Trophoblast cell (in vitro differentiated cells and primary cell): Measurements from ENCODE around the gene SMCO2.

Experiments used
- DNase-seq, 2 donors: peaks; one replicate each; pipeline ENCODE4 v3.0.0-alpha.2; 2016
- H2AFZ ChIP-seq: 2 replicates; pipeline ENCODE4 v1.6.1; 2013; ENCODE audit warnings: low read length, moderate library complexity, mild to moderate bottlenecking; ENCODE audit not compliant: insufficient read depth, poor library complexity
- H2AK5ac ChIP-seq: 2 replicates; pipeline ENCODE4 v1.6.1; 2013; ENCODE audit warnings: mild to moderate bottlenecking, low read length
- H2BK120ac ChIP-seq: 2 replicates; pipeline ENCODE4 v1.6.1; 2013; ENCODE audit warnings: low read length, mild to moderate bottlenecking, moderate library complexity; ENCODE audit not compliant: insufficient read depth, poor library complexity
- H2BK12ac ChIP-seq: 2 replicates; pipeline ENCODE4 v1.6.1; 2013; ENCODE audit warnings: mild to moderate bottlenecking, low read length, moderate library complexity
- H2BK5ac ChIP-seq: 2 replicates; pipeline ENCODE4 v1.6.1; 2013; ENCODE audit warnings: low read length, low read depth, moderate library complexity, mild to moderate bottlenecking; ENCODE audit not compliant: poor library complexity
- H3K14ac ChIP-seq: 2 replicates; pipeline ENCODE4 v1.6.1; 2013; ENCODE audit warnings: mild to moderate bottlenecking, low read length
- H3K18ac ChIP-seq: 2 replicates; pipeline ENCODE4 v1.6.1; 2013; ENCODE audit warnings: mild to moderate bottlenecking, low read length
- H3K23ac ChIP-seq: 2 replicates; pipeline ENCODE4 v1.6.1; 2013; ENCODE audit warnings: low read length
- H3K27ac ChIP-seq: 2 replicates; pipeline ENCODE4 v1.5.1; 2013; ENCODE audit warnings: low read depth, mild to moderate bottlenecking, inconsistent platforms, low read length, moderate library complexity
- H3K27me3 ChIP-seq: 2 replicates; pipeline ENCODE4 v1.6.1; 2013; ENCODE audit warnings: inconsistent platforms, mild to moderate bottlenecking, low read length, moderate library complexity; ENCODE audit not compliant: insufficient read depth
- H3K36me3 ChIP-seq, 2 experiments: 1 replicate in 1 of 2; 2 replicates in 1 of 2; pipeline ENCODE4 v1.6.1; 2013; ENCODE audit warnings: low read length in 2 of 2, mild to moderate bottlenecking in 2 of 2, moderate library complexity in 1 of 2; ENCODE audit not compliant: insufficient read depth in 2 of 2, control insufficient read depth in 1 of 2
- H3K4ac ChIP-seq: 2 replicates; pipeline ENCODE4 v1.6.1; 2013; ENCODE audit warnings: low read depth, mild to moderate bottlenecking, low read length, moderate library complexity
- H3K4me1 ChIP-seq, 2 experiments: 1 replicate in 1 of 2; 2 replicates in 1 of 2; pipeline ENCODE4 v1.6.1; 2013; ENCODE audit warnings: low read length in 2 of 2, mild to moderate bottlenecking in 2 of 2, moderate library complexity in 1 of 2; ENCODE audit not compliant: insufficient read depth in 2 of 2, control insufficient read depth in 1 of 2
- H3K4me2 ChIP-seq: 2 replicates; pipeline ENCODE4 v1.6.1; 2013; ENCODE audit warnings: inconsistent platforms, mild to moderate bottlenecking, low read length, moderate library complexity
- H3K4me3 ChIP-seq: 2 replicates; pipeline ENCODE4 v1.5.1; 2013; ENCODE audit warnings: mild to moderate bottlenecking, low read depth, low read length, inconsistent platforms
- H3K79me1 ChIP-seq: one replicate; pipeline ENCODE4 v1.6.1; 2013; ENCODE audit warnings: low read length
- H3K79me2 ChIP-seq: 2 replicates; pipeline ENCODE4 v1.6.1; 2013; ENCODE audit warnings: low read length, mild to moderate bottlenecking; ENCODE audit not compliant: control insufficient read depth, insufficient read depth, poor library complexity
- H3K9ac ChIP-seq: 2 replicates; pipeline ENCODE4 v1.6.1; 2013; ENCODE audit warnings: mild to moderate bottlenecking, low read length
- H3K9me3 ChIP-seq: 2 replicates; pipeline ENCODE4 v1.6.1; 2013; ENCODE audit warnings: low read depth, mild to moderate bottlenecking, control low read depth, inconsistent platforms, low read length; ENCODE audit not compliant: insufficient read depth
- H4K12ac ChIP-seq: 2 replicates; pipeline ENCODE4 v1.6.1; 2013; ENCODE audit warnings: low read depth, mild to moderate bottlenecking, low read length, moderate library complexity
- H4K8ac ChIP-seq: 2 replicates; pipeline ENCODE4 v1.6.1; 2013; ENCODE audit warnings: low read depth, mild to moderate bottlenecking, low read length, moderate library complexity
- H4K91ac ChIP-seq: one replicate; pipeline ENCODE4 v1.6.1; 2013; ENCODE audit warnings: low read depth, mild to moderate bottlenecking, low read length, moderate library complexity
- WGBS: extraction: QIAGEN DNeasy Blood & Tissue Kit; methylation state at CpG from one replicate; pipeline ENCODE4 v1.1.7; 2013; ENCODE audit warnings: missing lambda C conversion rate; ENCODE audit not compliant: insufficient read length, insufficient coverage; ENCODE audit errors: extremely low coverage; 5-methylcytosine and 5-hydroxymethylcytosine counted together

SMCO2 gene

GRCh38 chr12:27521981-27522380 lies 75.4 kb downstream of the SMCO2 start:
- Histone ChIP-seq H2AFZ (no peak overlapping the region), H3K36me3 (no peaks in the 10 kb centered on the region), H2BK120ac (no peak overlapping the region), H3K27me3 (no peaks in the 10 kb centered on the region), H3K9me3 (no peaks in the 10 kb centered on the region), H2BK5ac (peak overlapping the region; percentile 45), H3K9ac (no peak overlapping the region), H4K12ac (no peak overlapping the region), H3K4me2 (no peak overlapping the region), H3K4me1 (peaks cover 9 to 26% of the 10 kb centered on the region in 2 experiments), H4K91ac (peak overlapping the region; percentile 76), H3K4me3 (no peak overlapping the region), H3K4ac (no peak overlapping the region), H3K79me1 (peaks cover 26% of the 10 kb centered on the region), H4K8ac (no peak overlapping the region), H3K14ac (peak overlapping the region; percentile 29), H2AK5ac (peak overlapping the region; percentile 8), H2BK12ac (peak overlapping the region; percentile 80), H3K18ac (no peak overlapping the region), H3K23ac (no peak overlapping the region), H3K79me2 (peaks cover 8% of the 10 kb centered on the region), H3K27ac (peak overlapping the region; percentile 6)
- no CpG with 5 or more reads among the region's 4 CpGs for WGBS
- DNase-seq = no peak

DNA sequence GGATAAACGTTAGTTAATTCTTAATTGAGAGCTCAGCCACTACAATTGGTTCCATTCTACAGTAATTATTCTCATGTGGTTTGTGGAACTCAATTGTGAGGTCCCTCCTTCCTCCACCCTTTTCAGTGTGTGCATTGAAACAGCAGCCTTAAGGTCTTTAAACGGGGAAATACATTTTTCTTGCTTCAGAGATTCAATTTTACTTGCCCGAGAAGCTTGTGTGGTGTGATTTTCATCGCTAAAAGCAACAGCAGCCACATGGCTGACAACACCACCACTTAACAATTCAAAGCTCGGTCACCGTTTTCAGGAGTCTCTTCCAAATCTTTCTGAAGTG lies 76.7 kb downstream of the SMCO2 start:
- Histone ChIP-seq H2AK5ac (no peak overlapping the region), H3K27ac (peak overlapping the region; percentile 98), H3K4me1 (peaks cover 13 to 25% of the 10 kb centered on the region in 2 experiments), H3K14ac (peak overlapping the region; percentile 8), H2BK120ac (peak overlapping the region; percentile 48), H3K4me2 (peak overlapping the region; percentile 72), H3K36me3 (peaks cover 3 to 5% of the 10 kb centered on the region in 2 experiments), H2AFZ (no peak overlapping the region), H3K4me3 (no peak overlapping the region), H3K18ac (no peak overlapping the region), H3K23ac (no peak overlapping the region), H3K79me2 (peaks cover 14% of the 10 kb centered on the region), H4K8ac (no peak overlapping the region), H4K91ac (peak overlapping the region; percentile 90), H3K27me3 (no peaks in the 10 kb centered on the region), H3K79me1 (peaks cover 25% of the 10 kb centered on the region), H2BK12ac (no peak overlapping the region), H3K9ac (peak overlapping the region; percentile 62), H4K12ac (no peak overlapping the region), H3K9me3 (no peaks in the 10 kb centered on the region), H3K4ac (no peak overlapping the region), H2BK5ac (peak overlapping the region; percentile 89)
- whole genome bisulfite sequencing = no CpG with 5 or more reads among the region's 6 CpGs
- no peak for DNase-seq

DNA sequence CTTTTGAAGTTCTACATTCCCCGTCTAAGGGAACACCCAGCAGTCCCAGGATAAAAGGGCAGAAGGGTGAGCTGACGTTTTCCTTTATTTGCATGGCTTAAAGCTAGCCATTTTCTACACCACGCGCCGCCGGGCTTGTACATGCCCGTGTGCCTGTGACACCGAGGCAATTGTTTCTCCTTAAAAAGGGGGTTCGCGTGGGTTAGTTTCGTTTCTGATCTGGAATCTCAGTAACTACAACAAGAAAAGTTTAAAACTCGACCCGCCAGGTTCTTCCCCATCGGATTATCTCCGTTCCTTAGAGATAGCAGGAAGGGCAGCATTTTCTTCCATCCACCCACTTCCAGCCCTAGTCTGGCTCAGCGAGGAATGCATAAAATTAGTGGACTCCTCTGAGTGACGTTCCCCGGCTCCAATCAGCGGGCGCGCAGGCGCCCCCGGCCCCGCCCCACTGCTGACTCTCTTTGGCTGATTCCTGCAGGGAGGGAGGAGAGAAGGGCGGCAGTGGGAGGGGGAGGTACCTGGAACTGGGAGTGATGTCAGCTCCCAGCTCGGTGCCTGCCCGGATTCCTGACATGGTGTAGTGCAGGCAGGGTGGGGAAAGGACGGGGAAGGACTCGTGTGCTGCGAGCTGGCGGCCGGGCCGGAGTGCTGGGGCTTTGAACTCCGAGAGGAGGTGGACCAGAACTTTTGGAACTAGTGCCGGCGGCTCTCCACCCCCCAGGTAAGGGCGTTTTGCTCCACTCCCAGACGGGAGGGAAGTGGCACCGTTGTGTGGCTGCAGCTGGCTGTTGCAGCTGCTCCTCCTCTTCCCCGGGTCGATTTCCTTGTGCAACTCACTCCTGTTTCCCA lies 77.3 kb downstream of the SMCO2 start, which contains the start of gene PPFIBP1:
PPFIBP1 (plus strand) TSS at position 565 of the 852 bp plus-strand sequence. CDS start 109,191 bp downstream, outside the sequence.
- no peak within 1 kb of the TSS for H3K23ac ChIP-seq
- peak within 1 kb of the TSS; percentile 79 for H2BK120ac ChIP-seq
- H3K9ac ChIP-seq = peak within 1 kb of the TSS; percentile 89
- H3K79me2 ChIP-seq = peaks cover 14% of the 10 kb centered on the region
- H2AFZ ChIP-seq = peak within 1 kb of the TSS; percentile 38
- H4K91ac ChIP-seq = peak within 1 kb of the TSS; percentile 92
- peak within 1 kb of the TSS; percentile 10 for H2BK12ac ChIP-seq
- H2AK5ac ChIP-seq = no peak within 1 kb of the TSS
- peak within 1 kb of the TSS; percentile 66 for H3K14ac ChIP-seq
- no CpG with 5 or more reads among the region's 41 CpGs for WGBS
- H4K8ac ChIP-seq = peak within 1 kb of the TSS; percentile 70
- H3K36me3 ChIP-seq = peaks cover 3 to 5% of the 10 kb centered on the region in 2 experiments
- H3K9me3 ChIP-seq = no peaks in the 10 kb centered on the region
- H3K4me1 ChIP-seq = peaks cover 13 to 25% of the 10 kb centered on the region in 2 experiments
- peak; percentile 99 to 100 for DNase-seq
- H2BK5ac ChIP-seq = peak within 1 kb of the TSS; percentile 90
- H3K27ac ChIP-seq = peak within 1 kb of the TSS; percentile 98
- H3K79me1 ChIP-seq = peaks cover 25% of the 10 kb centered on the region
- H3K4ac ChIP-seq = peak within 1 kb of the TSS; percentile 85
- peak within 1 kb of the TSS; percentile 78 for H3K4me2 ChIP-seq
- H4K12ac ChIP-seq = peak within 1 kb of the TSS; percentile 76
- no peaks in the 10 kb centered on the region for H3K27me3 ChIP-seq
- peak within 1 kb of the TSS; percentile 94 for H3K18ac ChIP-seq
- peak within 1 kb of the TSS; percentile 87 for H3K4me3 ChIP-seq

- Histone ChIP-seq H3K4ac (peak overlapping the region; percentile 63), H3K9me3 (no peaks in the 10 kb centered on the region), H2AFZ (peak overlapping the region; percentile 38), H3K14ac (peak overlapping the region; percentile 56), H3K27me3 (no peaks in the 10 kb centered on the region), H3K4me2 (peak overlapping the region; percentile 56), H4K91ac (peak overlapping the region; percentile 92), H3K79me2 (peaks cover 14% of the 10 kb centered on the region), H2BK12ac (no peak overlapping the region), H3K4me3 (peak overlapping the region; percentile 87), H3K36me3 (peaks cover 3 to 5% of the 10 kb centered on the region in 2 experiments), H4K8ac (peak overlapping the region; percentile 68), H3K23ac (no peak overlapping the region), H3K9ac (peak overlapping the region; percentile 89), H3K4me1 (peaks cover 13 to 23% of the 10 kb centered on the region in 2 experiments), H2AK5ac (no peak overlapping the region), H3K27ac (peak overlapping the region; percentile 96), H2BK120ac (peak overlapping the region; percentile 79), H2BK5ac (peak overlapping the region; percentile 90), H4K12ac (peak overlapping the region; percentile 76), H3K18ac (peak overlapping the region; percentile 94), H3K79me1 (peaks cover 25% of the 10 kb centered on the region)
- no CpG with 5 or more reads among the region's 8 CpGs for WGBS
- no peak for DNase-seq
These were observed 77.9 kb downstream of the SMCO2 start for GRCh38 chr12:27524494-27524835.
